GM21576 (cell line): ENCODE data around the gene RAD51B.

Source experiments
- ATAC-seq: cut with Tn5 transposase; IDR thresholded peaks from one replicate; pipeline ENCODE4 v1.9.1; 2021; ENCODE audit warnings: mild to moderate bottlenecking, moderate library complexity; ENCODE audit not compliant: unreplicated experiment

RAD51B gene

DNA sequence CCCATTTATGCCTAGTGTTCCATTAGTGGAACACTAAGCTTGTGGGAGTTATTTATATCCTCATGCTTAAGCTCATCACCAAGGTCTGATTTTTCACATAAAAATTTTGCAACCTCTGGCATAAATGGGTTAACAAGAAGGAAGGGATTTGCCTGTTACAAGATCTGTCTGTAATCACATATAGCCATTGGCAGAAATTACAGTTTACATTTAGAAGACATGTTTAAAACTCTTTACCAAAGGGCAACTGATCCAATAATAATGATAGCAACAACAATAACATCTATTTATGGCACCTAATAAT, 550.4 kb downstream of the RAD51B start:
- ATAC-seq = no peak

DNA sequence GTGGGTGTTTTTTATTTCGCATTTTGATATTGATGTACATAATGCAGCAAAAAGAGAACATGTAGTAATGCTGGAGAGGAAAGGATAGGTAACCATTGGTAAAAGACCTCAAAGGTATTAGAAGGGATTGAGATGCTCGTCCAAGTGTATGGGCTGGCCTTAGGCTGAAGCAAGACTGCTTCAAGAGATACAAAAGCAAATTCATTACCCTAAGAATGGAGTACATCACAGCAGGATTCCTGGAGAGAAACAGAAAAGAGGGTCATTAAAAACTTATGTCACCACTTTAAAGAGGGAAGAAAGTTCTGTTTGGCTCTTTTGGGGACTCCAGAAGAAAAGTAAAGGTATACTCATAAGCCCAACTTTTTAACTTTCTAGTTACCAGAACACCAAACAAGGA, 552.8 kb downstream of the RAD51B start:
- ATAC-seq = no peak

DNA sequence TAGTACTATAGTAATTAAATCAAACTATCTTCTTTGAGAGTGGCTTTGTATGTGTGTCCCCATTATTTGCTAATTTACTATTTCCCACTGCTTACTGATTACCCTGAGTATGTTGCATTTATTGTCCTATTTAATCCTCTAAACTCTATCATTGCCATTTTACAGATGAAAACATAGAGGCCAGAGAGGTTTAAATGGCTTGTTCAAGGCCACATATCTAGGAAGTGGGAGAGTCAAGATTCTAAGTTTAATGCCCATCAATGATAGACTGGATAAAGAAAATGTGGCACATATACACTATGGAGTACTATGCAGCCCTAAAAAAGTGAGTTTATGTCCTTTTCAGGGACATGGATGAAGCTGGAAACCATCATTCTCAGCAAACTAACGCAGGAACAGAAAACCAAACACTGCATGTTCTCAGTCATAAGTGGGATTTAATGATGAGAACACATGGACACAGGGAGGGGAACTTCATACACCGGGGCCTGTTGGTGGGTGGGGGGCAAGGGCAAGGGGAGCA, 553.6 kb downstream of the RAD51B start:
- ATAC-seq = no peak

- no peak for ATAC-seq
Observed at GRCh38 chr14:68373847-68374444, 554.4 kb downstream of the RAD51B start.

- no peak for ATAC-seq
Observed at GRCh38 chr14:68374682-68375081, 555.1 kb downstream of the RAD51B start.

- no peak for ATAC-seq
Observed at GRCh38 chr14:68375376-68375775, 555.8 kb downstream of the RAD51B start.

- no peak for ATAC-seq
Observed at GRCh38 chr14:68376067-68376779, 556.6 kb downstream of the RAD51B start.

DNA sequence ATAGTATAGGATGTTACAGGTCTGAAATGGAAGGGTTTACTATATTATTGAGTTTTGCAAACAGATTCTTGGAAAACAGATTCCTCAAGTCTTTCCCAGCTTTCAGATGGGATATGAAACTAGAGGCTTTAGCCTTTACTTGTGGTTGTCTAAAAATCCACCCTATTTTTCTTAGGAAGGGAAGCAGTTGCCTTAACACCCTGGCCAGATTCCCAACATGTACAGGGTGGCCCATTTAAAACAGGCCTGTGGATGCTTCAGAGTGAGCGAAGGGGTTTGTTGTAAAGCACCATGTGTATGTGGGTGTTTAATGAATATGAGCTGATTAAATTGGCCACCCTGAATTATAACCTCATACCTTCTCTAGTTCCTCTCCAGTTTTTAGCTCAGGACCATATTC, 557.4 kb downstream of the RAD51B start:
- ATAC-seq = no peak

DNA sequence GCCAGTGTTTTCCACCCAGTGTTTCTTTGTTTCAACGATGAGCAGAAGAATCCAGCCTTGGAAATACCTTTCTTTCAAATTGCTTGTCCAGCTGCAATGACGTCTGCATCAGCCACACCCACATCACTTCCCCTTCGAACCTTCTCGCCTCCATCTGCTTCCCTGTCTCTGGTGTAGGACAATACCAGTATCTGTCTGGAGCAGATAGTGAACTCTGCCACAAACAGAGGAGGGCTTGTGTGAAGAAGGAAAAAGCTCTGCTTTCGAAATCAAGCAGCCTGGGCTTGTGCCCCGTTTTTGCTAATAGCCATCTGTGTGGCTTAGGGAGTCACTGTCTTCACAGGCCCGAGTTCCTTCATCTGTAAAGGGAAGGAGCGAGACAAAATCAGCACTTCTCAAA, 557.9 kb downstream of the RAD51B start:
- ATAC-seq = no peak

DNA sequence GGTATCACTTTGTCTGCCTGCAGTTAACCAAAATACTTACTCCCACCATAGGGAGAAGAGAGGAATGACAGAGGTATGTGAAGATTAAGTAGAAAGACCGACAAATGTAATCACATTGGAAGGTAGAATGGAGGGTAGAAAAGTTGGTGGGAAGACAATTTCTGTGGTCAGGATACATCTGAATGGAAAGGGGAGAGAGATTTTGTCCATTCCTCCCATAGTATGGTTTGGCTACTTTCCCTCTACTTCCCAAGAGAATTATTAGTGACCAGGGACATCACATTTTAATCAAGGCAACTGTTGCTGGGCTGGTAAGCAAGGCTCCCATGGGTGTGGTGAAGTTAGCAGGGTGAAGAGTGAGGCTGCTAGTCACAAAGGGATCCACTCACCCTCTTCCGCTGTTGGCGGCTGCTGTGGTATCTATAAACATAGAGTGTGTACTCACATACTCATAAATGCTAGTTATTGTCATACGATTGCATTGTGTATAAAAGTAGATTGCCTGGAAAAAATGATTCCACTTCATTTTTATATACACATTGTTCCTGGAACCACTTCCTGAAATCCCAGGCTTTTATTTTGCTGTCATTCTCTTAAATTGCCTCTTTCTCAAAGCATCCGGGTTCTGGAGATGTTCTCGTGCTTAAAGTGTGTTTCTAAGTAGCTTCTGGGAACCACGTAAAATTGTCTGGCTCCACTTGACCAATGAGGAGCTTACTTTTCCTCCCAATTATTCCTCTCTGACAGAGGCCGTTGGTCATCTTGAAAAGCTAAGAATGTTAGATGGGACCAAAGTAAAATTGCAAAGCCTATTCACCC, 560.1 kb downstream of the RAD51B start:
- ATAC-seq = no peak

GRCh38 chr14:68380329-68380741, 560.8 kb downstream of the RAD51B start:
- peak; percentile 65 for ATAC-seq

DNA sequence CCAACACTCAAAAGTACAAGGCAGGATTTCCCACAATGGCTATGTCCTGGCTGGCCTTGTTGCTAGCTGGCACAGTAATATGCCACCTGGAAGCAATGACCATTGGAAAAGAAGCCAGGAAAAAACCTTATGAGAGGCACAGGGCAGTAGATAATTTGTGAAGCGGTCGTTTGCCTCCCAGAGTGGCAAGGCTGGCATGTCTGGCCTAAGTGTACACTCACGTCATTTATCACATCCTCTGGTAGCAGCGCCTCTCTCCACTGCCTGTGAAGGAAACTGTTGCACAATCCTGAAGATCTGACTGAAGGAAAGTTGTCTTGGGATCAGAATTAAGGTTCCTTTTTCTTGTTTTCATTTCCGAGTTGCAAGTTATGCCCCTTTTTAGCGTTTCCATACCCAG, 564.8 kb downstream of the RAD51B start:
- ATAC-seq = no peak

GRCh38 chr14:68384881-68385280, 565.3 kb downstream of the RAD51B start:
- no peak for ATAC-seq

- no peak for ATAC-seq
Observed at GRCh38 chr14:68386446-68386845, 566.9 kb downstream of the RAD51B start.

DNA sequence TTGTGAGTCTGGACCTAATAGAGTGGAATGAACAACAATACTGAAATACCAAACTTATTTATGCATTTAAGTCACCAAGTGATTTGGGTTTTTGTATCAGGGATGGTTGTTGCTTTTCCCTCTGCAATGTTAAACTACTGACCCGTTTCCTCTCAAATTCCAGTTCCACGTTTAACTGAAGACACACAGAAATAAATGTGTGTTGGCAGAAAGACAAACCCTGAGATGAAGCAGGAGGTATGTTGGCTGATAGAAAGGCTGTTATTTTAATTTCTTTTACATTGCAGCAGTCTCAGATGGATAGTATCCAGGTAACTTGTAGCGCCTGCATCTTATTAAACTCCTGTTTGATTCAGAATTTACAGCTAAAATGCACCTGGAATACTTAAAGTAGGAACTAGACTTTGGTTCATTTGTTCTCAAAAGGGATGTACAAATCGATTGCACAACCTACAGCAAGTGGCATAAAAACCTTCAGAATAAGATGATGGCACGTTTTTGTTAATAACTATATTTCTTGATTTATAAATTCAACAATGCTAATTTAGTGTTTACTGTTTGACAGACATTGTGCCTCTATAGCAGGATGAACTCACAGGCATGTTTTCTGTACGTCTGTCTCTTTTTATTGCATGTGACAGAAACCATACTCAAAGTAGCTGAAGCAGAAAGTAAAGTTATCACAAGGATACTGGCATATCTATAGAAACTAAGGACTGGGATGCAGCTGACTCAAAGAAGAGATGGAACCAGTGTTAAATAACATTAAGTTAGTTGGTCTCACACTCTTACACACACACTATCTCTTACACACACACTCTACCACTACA, 567.6 kb downstream of the RAD51B start:
- no peak for ATAC-seq

DNA sequence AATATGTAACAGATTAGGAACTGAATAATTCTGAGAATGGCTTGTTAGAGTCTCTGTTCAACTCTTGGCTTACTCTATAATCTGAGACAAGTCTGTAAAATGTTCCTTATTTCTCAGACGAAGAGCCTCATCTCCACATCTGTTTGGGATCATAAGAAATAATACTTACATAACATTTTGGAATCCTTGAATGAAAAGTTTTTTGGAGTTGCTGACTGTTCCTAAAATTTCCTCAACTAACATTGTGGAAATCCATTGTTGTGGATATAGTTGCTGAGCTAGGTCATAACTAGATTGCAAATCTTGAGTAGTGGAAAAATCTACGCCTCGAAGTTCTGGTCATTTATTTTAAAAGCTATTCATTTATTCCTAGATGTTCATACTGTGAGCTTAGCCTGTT, 570.4 kb downstream of the RAD51B start:
- ATAC-seq = no peak

DNA sequence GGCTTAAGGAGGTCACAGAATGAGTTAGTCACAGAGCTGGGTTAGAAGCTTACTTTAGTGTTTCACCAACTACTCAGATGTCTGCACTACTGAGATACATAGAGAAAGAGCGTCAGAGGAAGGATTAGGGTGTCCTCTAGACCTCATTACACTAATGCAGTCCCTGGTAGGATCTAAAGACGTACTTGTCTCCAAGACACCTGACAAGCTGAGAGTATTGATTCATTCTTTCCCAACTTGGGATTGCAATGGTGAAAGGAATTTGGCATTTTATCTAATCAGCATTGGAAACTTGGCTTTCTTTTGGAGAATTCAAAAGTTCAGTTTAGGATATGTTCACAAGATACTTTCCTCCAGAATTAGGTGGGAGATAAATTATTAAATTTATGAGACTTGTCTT, 571.2 kb downstream of the RAD51B start:
- no peak for ATAC-seq

GRCh38 chr14:68391311-68392014, 571.9 kb downstream of the RAD51B start:
- ATAC-seq = no peak

- no peak for ATAC-seq
Observed at GRCh38 chr14:68392393-68393141, 573.0 kb downstream of the RAD51B start.

GRCh38 chr14:68393259-68393658, 573.7 kb downstream of the RAD51B start:
- no peak for ATAC-seq
